ENCODE measurements around the gene MEIKIN. TPM values are rescaled to one million over a fixed set of nuclear protein-coding genes. Genes with fewer than 3 reads are reported as not detected.

Gene MEIKIN
- polyA plus RNA-seq, 1 donor (not counting 4 experiments of a cell fraction or from before 2014, with no cell fraction given) = not detected

- Histone ChIP-seq H3K9ac (ENCODE audit: control insufficient read depth, extremely low read depth, insufficient read depth, low read length) (no peak overlapping the region), H3K4me1 (ENCODE audit: control insufficient read depth, extremely low read depth, insufficient read depth, low read length) (no peaks in the 10 kb centered on the region), H3K36me3 (ENCODE audit: control insufficient read depth in 2 of 2, extremely low read depth in 1 of 2, insufficient read depth in 2 of 2, low read length in 2 of 2) (no peaks in the 10 kb centered on the region), H3K27me3 (ENCODE audit: control insufficient read depth, extremely low read depth, insufficient read depth, low read length) (no peaks in the 10 kb centered on the region), H3K4me2 (ENCODE audit: control insufficient read depth, extremely low read depth, insufficient read depth, low read depth, low read length) (no peak overlapping the region), H3K4me3 (ENCODE audit: control insufficient read depth in 2 of 3, extremely low read depth in 1 of 3, insufficient read depth in 2 of 3, low read depth in 1 of 3, low read length in 3 of 3) (no peak overlapping the region), H3K79me2 (ENCODE audit: control insufficient read depth, insufficient read depth, low read length) (peaks cover 86% of the 10 kb centered on the region), H3K27ac (ENCODE audit: control insufficient read depth, insufficient read depth, low read length) (no peak overlapping the region), H4K20me1 (ENCODE audit: control insufficient read depth, extremely low read depth, insufficient read depth, low read length) (peaks cover 8% of the 10 kb centered on the region), H3K9me1 (ENCODE audit: control insufficient read depth, extremely low read depth, insufficient read depth, low read length) (no peaks in the 10 kb centered on the region), H2AFZ (ENCODE audit: control insufficient read depth, low read length) (no peak overlapping the region), H3K9me3 (ENCODE audit: control insufficient read depth, low read depth, low read length) (no peaks in the 10 kb centered on the region)
- DNase-seq (ENCODE audit: low read depth, low spot score) (no peak), FAIRE-seq (no peak)
- dilution Hi-C loops (cut with MboI; ENCODE audit: extremely low pct_ligation_motif_present, low sequenced_read_pairs) = no loop called here
- TF ChIP-seq CTCF (optimal IDR thresholded peaks at IDR 0.05 in 1 of 3, IDR thresholded peaks at IDR 0.05 in 1 of 3, conservative IDR thresholded peaks at IDR 0.05 in 1 of 3; ENCODE audit: extremely low read depth in 1 of 3, insufficient read depth in 2 of 3, low read length in 3 of 3) = no peak
- TF ChIP-seq EZH2 (IDR thresholded peaks at IDR 0.05; ENCODE audit: low read length) = no peak
Observed at GRCh38 chr5:131783874-131784273, 161.6 kb downstream of the MEIKIN start.

- Histone ChIP-seq H3K27me3 (ENCODE audit: control insufficient read depth, extremely low read depth, insufficient read depth, low read length) (no peaks in the 10 kb centered on the region), H3K27ac (ENCODE audit: control insufficient read depth, insufficient read depth, low read length) (no peak overlapping the region), H3K9me1 (ENCODE audit: control insufficient read depth, extremely low read depth, insufficient read depth, low read length) (no peaks in the 10 kb centered on the region), H3K36me3 (ENCODE audit: control insufficient read depth in 2 of 2, extremely low read depth in 1 of 2, insufficient read depth in 2 of 2, low read length in 2 of 2) (no peaks in the 10 kb centered on the region), H3K9me3 (ENCODE audit: control insufficient read depth, low read depth, low read length) (no peaks in the 10 kb centered on the region), H4K20me1 (ENCODE audit: control insufficient read depth, extremely low read depth, insufficient read depth, low read length) (peaks cover 8% of the 10 kb centered on the region), H2AFZ (ENCODE audit: control insufficient read depth, low read length) (no peak overlapping the region), H3K4me1 (ENCODE audit: control insufficient read depth, extremely low read depth, insufficient read depth, low read length) (no peaks in the 10 kb centered on the region), H3K79me2 (ENCODE audit: control insufficient read depth, insufficient read depth, low read length) (peaks cover 80% of the 10 kb centered on the region), H3K9ac (ENCODE audit: control insufficient read depth, extremely low read depth, insufficient read depth, low read length) (no peak overlapping the region), H3K4me3 (ENCODE audit: control insufficient read depth in 2 of 3, extremely low read depth in 1 of 3, insufficient read depth in 2 of 3, low read depth in 1 of 3, low read length in 3 of 3) (no peak overlapping the region), H3K4me2 (ENCODE audit: control insufficient read depth, extremely low read depth, insufficient read depth, low read depth, low read length) (no peak overlapping the region)
- no peak for DNase-seq (ENCODE audit: low read depth, low spot score)
- FAIRE-seq = no peak
- no peak for TF ChIP-seq CTCF (optimal IDR thresholded peaks at IDR 0.05 in 1 of 3, IDR thresholded peaks at IDR 0.05 in 1 of 3, conservative IDR thresholded peaks at IDR 0.05 in 1 of 3; ENCODE audit: extremely low read depth in 1 of 3, insufficient read depth in 2 of 3, low read length in 3 of 3)
- no peak for TF ChIP-seq EZH2 (IDR thresholded peaks at IDR 0.05; ENCODE audit: low read length)
- dilution Hi-C loops (cut with MboI; ENCODE audit: extremely low pct_ligation_motif_present, low sequenced_read_pairs) = no loop called here
Observed at GRCh38 chr5:131783357-131783756, 162.1 kb downstream of the MEIKIN start.

All from keratinocyte (primary cell).